AML-193 (cell line): Measurements from ENCODE around the gene VCP.
A peak's percentile ranks its signal among the peaks of the same experiment; 100 is the strongest.
"Not testable (repeated sequence)": the region's sequence is repeated elsewhere in the genome, so short reads cannot be mapped to it uniquely, and the experiment has no call there.

Experiments
- DNase-seq, 2 experiments: peaks; one replicate each; lab custom pipeline; 2025; lab: John Stamatoyannopoulos, UW

Gene VCP

GRCh38 chr9:35060548-35061207, 11.7 kb downstream of the VCP start:
- DNase-seq = no peak

- no peak for DNase-seq
Measured at GRCh38 chr9:35059438-35059837, 13.0 kb downstream of the VCP start.

- no peak for DNase-seq
Measured at GRCh38 chr9:35057271-35057620, 15.2 kb downstream of the VCP start.

- no peak for DNase-seq
Measured at GRCh38 chr9:35056571-35057270, 15.7 kb downstream of the VCP start.

GRCh38 chr9:35054871-35055644, 17.4 kb downstream of the VCP start:
- DNase-seq = no peak

GRCh38 chr9:35054185-35054835, 18.1 kb downstream of the VCP start:
- no peak for DNase-seq

GRCh38 chr9:35051069-35051967, 21.1 kb downstream of the VCP start:
- DNase-seq = peak; percentile 24 to 45

- no peak for DNase-seq
Measured at GRCh38 chr9:35048511-35048910, 23.9 kb downstream of the VCP start.

GRCh38 chr9:35044071-35044470, 28.4 kb downstream of the VCP start:
- no peak for DNase-seq

- no peak for DNase-seq
Measured at GRCh38 chr9:35042891-35043545, 29.4 kb downstream of the VCP start.

GRCh38 chr9:35042081-35042604, 30.3 kb downstream of the VCP start:
- peak; percentile 45 to 67 for DNase-seq

GRCh38 chr9:35035851-35036701, 36.3 kb downstream of the VCP start:
- DNase-seq = no peak

- DNase-seq = no peak
Measured at GRCh38 chr9:35033101-35033500, 39.3 kb downstream of the VCP start.

GRCh38 chr9:35029852-35030251, 42.6 kb downstream of the VCP start:
- peak in 1 of 2 experiments; percentile 10 for DNase-seq

- no peak for DNase-seq
Measured at GRCh38 chr9:35029241-35029640, 43.2 kb downstream of the VCP start.

GRCh38 chr9:35028341-35028740, 44.1 kb downstream of the VCP start:
- DNase-seq = no peak

GRCh38 chr9:35027860-35028259, 44.6 kb downstream of the VCP start:
- DNase-seq = no peak

- no peak for DNase-seq
Measured at GRCh38 chr9:35027374-35027773, 45.1 kb downstream of the VCP start.

- no peak for DNase-seq
Measured at GRCh38 chr9:35026671-35027070, 45.8 kb downstream of the VCP start.

- DNase-seq = not testable (repeated sequence)
Measured at GRCh38 chr9:35023443-35023842, 49.0 kb downstream of the VCP start.
